ENCODE measurements around the gene ASXL2.

GRCh38 chr2:25903216-25903776, 25.0 kb upstream of the ASXL2 start:
- TF ChIP-seq CTCF (IDR thresholded peaks at IDR 0.05) = no peak
- TF ChIP-seq POLR2A (IDR thresholded peaks at IDR 0.05) = no peak
